Measurements from ENCODE around the gene DNASE1L1. TPM values are rescaled to one million over a fixed set of nuclear protein-coding genes. Genes with fewer than 3 reads are reported as not detected.

The DNASE1L1 gene
- total and polyA plus RNA-seq, 2 donors (not counting 1 experiment from before 2014, with no cell fraction given): 11.3 to 38.5 TPM

- H3K4me3 ChIP-seq (replicated peaks in 1 of 4; ENCODE audit: control extremely low read depth in 1 of 4, insufficient read depth in 1 of 4, low read depth in 3 of 4, low read length in 4 of 4): peak overlapping the region in 3 of 4 experiments; percentile 34 to 86 (median 41)
- peak; percentile 41 to 63 for DNase-seq (ENCODE audit: low read depth in 2 of 2)
Measured at GRCh38 chrX:154372612-154373022, 36.4 kb downstream of the DNASE1L1 start.

GRCh38 chrX:154371789-154372300 lies 37.2 kb downstream of the DNASE1L1 start:
- H3K79me2 ChIP-seq (ENCODE audit: control insufficient read depth, insufficient read depth, low read length): peaks cover 50% of the 10 kb centered on the region
- H4K20me1 ChIP-seq (ENCODE audit: control insufficient read depth, extremely low read depth, insufficient read depth, low read length): no peaks in the 10 kb centered on the region
- peak overlapping the region; percentile 32 for H3K9ac ChIP-seq (ENCODE audit: insufficient read depth, low read length)
- peaks cover 18% of the 10 kb centered on the region for H3K36me3 ChIP-seq (ENCODE audit: control insufficient read depth, insufficient read depth, low read length)
- DNase-seq (ENCODE audit: low read depth in 2 of 2): no peak
- no peaks in the 10 kb centered on the region for H3K9me3 ChIP-seq (ENCODE audit: control insufficient read depth, insufficient read depth, low read depth, low read length)
- H3K4me1 ChIP-seq (ENCODE audit: control insufficient read depth, extremely low read depth, insufficient read depth, low read length): peaks cover 6% of the 10 kb centered on the region
- TF ChIP-seq CTCF (conservative IDR thresholded peaks at IDR 0.05 in 1 of 2, IDR thresholded peaks at IDR 0.05 in 1 of 2; ENCODE audit: low read depth in 1 of 2, low read length in 2 of 2) (no peak), EZH2 (IDR thresholded peaks at IDR 0.05; ENCODE audit: low read length, missing control alignments) (no peak)
- H3K4me2 ChIP-seq (ENCODE audit: extremely low read depth, insufficient read depth, low read length): peak overlapping the region; percentile 82
- peak overlapping the region; percentile 20 for H3K27ac ChIP-seq (ENCODE audit: insufficient read depth, low read length)
- H2AFZ ChIP-seq (ENCODE audit: low read length): no peak overlapping the region
- H3K27me3 ChIP-seq (ENCODE audit: control insufficient read depth, insufficient read depth, low read length): no peaks in the 10 kb centered on the region
- peak overlapping the region; percentile 34 to 86 (median 41) for H3K4me3 ChIP-seq (replicated peaks in 1 of 4; ENCODE audit: control extremely low read depth in 1 of 4, insufficient read depth in 1 of 4, low read depth in 3 of 4, low read length in 4 of 4)

More at GRCh38 chrX:154372612-154373022, 36.4 kb downstream of the DNASE1L1 start:
- peaks cover under 1% of the 10 kb centered on the region for H3K4me1 ChIP-seq (ENCODE audit: control insufficient read depth, extremely low read depth, insufficient read depth, low read length)
- no peaks in the 10 kb centered on the region for H3K9me3 ChIP-seq (ENCODE audit: control insufficient read depth, insufficient read depth, low read depth, low read length)
- H2AFZ ChIP-seq (ENCODE audit: low read length): no peak overlapping the region
- H3K27ac ChIP-seq (ENCODE audit: insufficient read depth, low read length): no peak overlapping the region
- H3K36me3 ChIP-seq (ENCODE audit: control insufficient read depth, insufficient read depth, low read length): peaks cover 11% of the 10 kb centered on the region
- H3K4me2 ChIP-seq (ENCODE audit: extremely low read depth, insufficient read depth, low read length): peak overlapping the region; percentile 82
- H4K20me1 ChIP-seq (ENCODE audit: control insufficient read depth, extremely low read depth, insufficient read depth, low read length): no peaks in the 10 kb centered on the region
- peak overlapping the region; percentile 32 for H3K9ac ChIP-seq (ENCODE audit: insufficient read depth, low read length)
- no peaks in the 10 kb centered on the region for H3K27me3 ChIP-seq (ENCODE audit: control insufficient read depth, insufficient read depth, low read length)
- peaks cover 43% of the 10 kb centered on the region for H3K79me2 ChIP-seq (ENCODE audit: control insufficient read depth, insufficient read depth, low read length)
- TF ChIP-seq CTCF (conservative IDR thresholded peaks at IDR 0.05 in 1 of 2, IDR thresholded peaks at IDR 0.05 in 1 of 2; ENCODE audit: low read depth in 1 of 2, low read length in 2 of 2) (no peak), EZH2 (IDR thresholded peaks at IDR 0.05; ENCODE audit: low read length, missing control alignments) (no peak)

- Histone ChIP-seq H3K4me2 (ENCODE audit: extremely low read depth, insufficient read depth, low read length) (peak overlapping the region; percentile 13), H3K9ac (ENCODE audit: insufficient read depth, low read length) (peak overlapping the region; percentile 75), H3K4me1 (ENCODE audit: control insufficient read depth, extremely low read depth, insufficient read depth, low read length) (peaks cover 6% of the 10 kb centered on the region), H3K79me2 (ENCODE audit: control insufficient read depth, insufficient read depth, low read length) (peaks cover 57% of the 10 kb centered on the region), H3K27ac (ENCODE audit: insufficient read depth, low read length) (peak overlapping the region; percentile 91), H3K4me3 (replicated peaks in 1 of 4; ENCODE audit: control extremely low read depth in 1 of 4, insufficient read depth in 1 of 4, low read depth in 3 of 4, low read length in 4 of 4) (peak overlapping the region; percentile 83 to 89 (median 85)), H2AFZ (ENCODE audit: low read length) (no peak overlapping the region), H3K9me3 (ENCODE audit: control insufficient read depth, insufficient read depth, low read depth, low read length) (no peaks in the 10 kb centered on the region), H3K27me3 (ENCODE audit: control insufficient read depth, insufficient read depth, low read length) (no peaks in the 10 kb centered on the region), H3K36me3 (ENCODE audit: control insufficient read depth, insufficient read depth, low read length) (peaks cover 21% of the 10 kb centered on the region), H4K20me1 (ENCODE audit: control insufficient read depth, extremely low read depth, insufficient read depth, low read length) (no peaks in the 10 kb centered on the region)
- DNase-seq (ENCODE audit: low read depth in 2 of 2): peak; percentile 89 to 93
- TF ChIP-seq EZH2 (IDR thresholded peaks at IDR 0.05; ENCODE audit: low read length, missing control alignments): no peak
- no peak for TF ChIP-seq CTCF (conservative IDR thresholded peaks at IDR 0.05 in 1 of 2, IDR thresholded peaks at IDR 0.05 in 1 of 2; ENCODE audit: low read depth in 1 of 2, low read length in 2 of 2)
Measured at GRCh38 chrX:154371017-154371788, 37.9 kb downstream of the DNASE1L1 start.

All from fibroblast of lung (primary cell).